ENCODE data around the gene CAV3.

DNA sequence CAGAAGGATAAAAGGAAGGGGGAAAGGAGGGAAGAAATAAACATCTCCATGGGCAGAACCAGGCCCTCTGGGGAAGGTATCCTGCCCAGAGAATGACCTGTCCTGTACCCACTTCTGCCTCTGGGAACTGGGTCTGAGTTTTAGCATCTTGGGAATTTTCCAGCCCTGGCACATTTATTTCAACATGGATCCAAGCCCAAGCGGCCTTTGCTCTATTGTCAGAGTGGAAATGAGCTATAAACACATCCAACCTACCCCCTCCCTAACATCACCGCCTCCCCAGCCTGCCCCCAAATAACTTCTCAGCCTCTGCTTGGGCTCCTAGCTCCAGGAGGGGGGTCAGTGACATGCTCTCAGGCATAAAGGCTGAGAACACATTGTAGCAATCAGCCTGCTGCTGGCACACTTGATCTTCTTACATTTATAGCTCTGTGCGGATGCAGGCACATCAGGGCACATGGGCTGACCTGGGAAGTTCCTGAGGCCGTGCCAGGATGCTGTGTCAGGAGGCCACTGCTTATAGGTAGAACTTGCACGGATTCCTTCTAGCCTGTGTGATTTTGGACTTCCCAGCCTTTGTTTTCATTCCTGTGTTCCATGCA is 40.4 kb downstream of the CAV3 start:
- TF ChIP-seq, protein P1, sequence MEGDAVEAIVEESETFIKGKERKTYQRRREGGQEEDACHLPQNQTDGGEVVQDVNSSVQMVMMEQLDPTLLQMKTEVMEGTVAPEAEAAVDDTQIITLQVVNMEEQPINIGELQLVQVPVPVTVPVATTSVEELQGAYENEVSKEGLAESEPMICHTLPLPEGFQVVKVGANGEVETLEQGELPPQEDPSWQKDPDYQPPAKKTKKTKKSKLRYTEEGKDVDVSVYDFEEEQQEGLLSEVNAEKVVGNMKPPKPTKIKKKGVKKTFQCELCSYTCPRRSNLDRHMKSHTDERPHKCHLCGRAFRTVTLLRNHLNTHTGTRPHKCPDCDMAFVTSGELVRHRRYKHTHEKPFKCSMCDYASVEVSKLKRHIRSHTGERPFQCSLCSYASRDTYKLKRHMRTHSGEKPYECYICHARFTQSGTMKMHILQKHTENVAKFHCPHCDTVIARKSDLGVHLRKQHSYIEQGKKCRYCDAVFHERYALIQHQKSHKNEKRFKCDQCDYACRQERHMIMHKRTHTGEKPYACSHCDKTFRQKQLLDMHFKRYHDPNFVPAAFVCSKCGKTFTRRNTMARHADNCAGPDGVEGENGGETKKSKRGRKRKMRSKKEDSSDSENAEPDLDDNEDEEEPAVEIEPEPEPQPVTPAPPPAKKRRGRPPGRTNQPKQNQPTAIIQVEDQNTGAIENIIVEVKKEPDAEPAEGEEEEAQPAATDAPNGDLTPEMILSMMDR (IDR thresholded peaks at IDR 0.05; ENCODE audit: extremely low read depth in 1 of 2, insufficient read depth in 1 of 2, low read depth in 1 of 2, low read length in 2 of 2), result no peak
- TF ChIP-seq POLR2A (IDR thresholded peaks at IDR 0.05; ENCODE audit: low read depth, low read length), result no peak
